Measurements from ENCODE around the gene MKNK2. TPM values are rescaled to one million over a fixed set of nuclear protein-coding genes. Genes with fewer than 3 reads are reported as not detected.
A peak's percentile ranks its signal among the peaks of the same experiment; 100 is the strongest.

The MKNK2 gene
- polyA plus RNA-seq, 3 donors, result 16.9 to 333 (median 21.8) TPM

DNA sequence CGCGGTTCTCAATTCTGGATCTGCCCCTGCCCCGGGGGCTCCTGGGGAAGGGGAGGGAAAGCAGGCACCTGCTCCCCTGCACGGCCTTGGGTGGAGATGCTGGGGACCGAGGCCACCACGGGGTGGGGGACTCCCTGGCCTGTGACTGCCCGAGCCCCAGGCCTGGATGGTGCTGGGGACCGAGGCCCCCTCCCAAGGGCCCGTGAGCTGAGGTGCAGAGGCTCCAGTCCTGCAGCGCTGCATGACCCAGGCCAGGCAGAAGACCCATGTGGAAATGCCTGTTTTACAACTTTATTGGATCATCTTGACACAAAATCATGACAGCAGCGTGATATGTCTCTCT is 49.6 kb upstream of the MKNK2 start:
- Histone ChIP-seq H3K79me2 (ENCODE audit: insufficient read depth, low read length) (peaks cover 30% of the 10 kb centered on the region), H3K36me3 (replicated peaks in 1 of 2; ENCODE audit: control insufficient read depth in 1 of 2, insufficient read depth in 2 of 2, low read length in 2 of 2) (peaks cover 44 to 59% of the 10 kb centered on the region in 2 donors), H3K27ac (ENCODE audit: low read depth in 1 of 2, low read length in 2 of 2) (no peak overlapping the region), H3K9me3 (replicated peaks in 1 of 2; ENCODE audit: control insufficient read depth in 1 of 2, insufficient read depth in 1 of 2, low read length in 2 of 2) (peaks cover 3 to 9% of the 10 kb centered on the region in 2 donors), H3K4me2 (replicated peaks; ENCODE audit: extremely low read depth, low read length, poor library complexity, severe bottlenecking) (no peak overlapping the region), H3K27me3 (ENCODE audit: control insufficient read depth in 2 of 2, insufficient read depth in 2 of 2, low read length in 2 of 2) (no peaks in the 10 kb centered on the region), H4K20me1 (ENCODE audit: insufficient read depth, low read length) (peaks cover 65% of the 10 kb centered on the region), H2AFZ (ENCODE audit: insufficient read depth, low read depth, low read length, poor library complexity, severe bottlenecking) (no peak overlapping the region), H3K9ac (ENCODE audit: insufficient read depth, low read length, poor library complexity, severe bottlenecking) (no peak overlapping the region), H3K4me3 (replicated peaks in 1 of 3; ENCODE audit: low read depth in 2 of 3, low read length in 3 of 3) (no peak overlapping the region), H3K4me1 (ENCODE audit: control insufficient read depth in 1 of 2, insufficient read depth in 2 of 2, low read length in 2 of 2) (peaks cover 11 to 12% of the 10 kb centered on the region in 2 donors)
- 98% methylated on average over 11 of the region's 11 CpGs for WGBS (ENCODE audit: insufficient coverage)
- TF ChIP-seq, protein P1, sequence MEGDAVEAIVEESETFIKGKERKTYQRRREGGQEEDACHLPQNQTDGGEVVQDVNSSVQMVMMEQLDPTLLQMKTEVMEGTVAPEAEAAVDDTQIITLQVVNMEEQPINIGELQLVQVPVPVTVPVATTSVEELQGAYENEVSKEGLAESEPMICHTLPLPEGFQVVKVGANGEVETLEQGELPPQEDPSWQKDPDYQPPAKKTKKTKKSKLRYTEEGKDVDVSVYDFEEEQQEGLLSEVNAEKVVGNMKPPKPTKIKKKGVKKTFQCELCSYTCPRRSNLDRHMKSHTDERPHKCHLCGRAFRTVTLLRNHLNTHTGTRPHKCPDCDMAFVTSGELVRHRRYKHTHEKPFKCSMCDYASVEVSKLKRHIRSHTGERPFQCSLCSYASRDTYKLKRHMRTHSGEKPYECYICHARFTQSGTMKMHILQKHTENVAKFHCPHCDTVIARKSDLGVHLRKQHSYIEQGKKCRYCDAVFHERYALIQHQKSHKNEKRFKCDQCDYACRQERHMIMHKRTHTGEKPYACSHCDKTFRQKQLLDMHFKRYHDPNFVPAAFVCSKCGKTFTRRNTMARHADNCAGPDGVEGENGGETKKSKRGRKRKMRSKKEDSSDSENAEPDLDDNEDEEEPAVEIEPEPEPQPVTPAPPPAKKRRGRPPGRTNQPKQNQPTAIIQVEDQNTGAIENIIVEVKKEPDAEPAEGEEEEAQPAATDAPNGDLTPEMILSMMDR (IDR thresholded peaks at IDR 0.05), result no peak
- H3K36me3 Mint-ChIP-seq, result peaks cover 43 to 64% of the 10 kb centered on the region in 2 donors
- H3K27ac Mint-ChIP-seq, result no peak overlapping the region
- intact Hi-C loops (cut with micrococcal nuclease), result no loop called here
- H3K4me3 Mint-ChIP-seq, result no peak overlapping the region
- no peak for DNase-seq
- peaks cover 0 to 2% (median 0%) of the 10 kb centered on the region in 3 donors for H3K27me3 Mint-ChIP-seq (ENCODE audit: low read depth in 3 of 3)
- H3K4me1 Mint-ChIP-seq, result peaks cover 9% of the 10 kb centered on the region
- H3K9me3 Mint-ChIP-seq, result peaks cover 3 to 9% (median 4%) of the 10 kb centered on the region in 7 donors

DNA sequence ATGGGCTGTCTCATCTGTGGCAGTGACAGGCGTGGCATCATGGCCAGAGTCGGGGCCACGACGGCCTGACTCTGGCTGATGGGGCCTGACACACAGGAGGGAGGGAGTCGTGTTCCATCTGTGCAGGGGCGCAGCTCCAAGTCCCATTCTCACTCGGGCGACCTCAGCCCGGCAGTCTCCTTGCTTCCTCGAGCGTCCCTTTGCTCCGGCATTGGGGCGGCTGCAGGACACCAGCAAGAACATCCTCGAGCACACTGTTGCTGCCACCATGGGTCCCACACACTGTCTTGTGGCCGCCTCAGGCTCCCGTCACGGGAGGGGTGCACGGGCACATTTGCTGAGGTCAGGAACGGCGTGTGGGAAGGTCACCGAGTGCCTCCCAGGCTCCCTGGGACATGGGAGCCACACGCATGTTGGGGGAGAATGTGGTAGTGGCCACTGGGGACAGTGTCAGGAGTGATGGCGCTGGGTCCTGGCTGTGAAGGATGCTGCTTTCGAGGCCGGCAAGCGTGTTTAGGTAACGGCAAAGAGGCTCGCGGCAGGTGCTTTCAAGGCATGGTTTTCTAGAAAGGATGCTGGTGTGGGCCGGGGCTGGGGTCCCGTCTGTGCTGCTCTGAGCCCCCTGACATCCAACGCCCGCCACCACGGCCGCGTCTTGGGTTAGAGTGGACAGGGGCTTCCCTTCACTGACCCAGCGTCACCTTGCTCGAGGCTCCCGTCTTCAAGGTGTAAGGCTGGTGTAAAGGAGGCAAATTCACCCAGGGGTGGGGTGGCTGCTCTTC is 49.1 kb upstream of the MKNK2 start:
- TF ChIP-seq, protein P1 (IDR thresholded peaks at IDR 0.05), result no peak
- Histone ChIP-seq H2AFZ (ENCODE audit: insufficient read depth, low read depth, low read length, poor library complexity, severe bottlenecking) (no peak overlapping the region), H3K9ac (ENCODE audit: insufficient read depth, low read length, poor library complexity, severe bottlenecking) (no peak overlapping the region), H3K9me3 (replicated peaks in 1 of 2; ENCODE audit: control insufficient read depth in 1 of 2, insufficient read depth in 1 of 2, low read length in 2 of 2) (peaks cover 0 to 4% of the 10 kb centered on the region in 2 donors), H3K4me1 (ENCODE audit: control insufficient read depth in 1 of 2, insufficient read depth in 2 of 2, low read length in 2 of 2) (peaks cover 14 to 17% of the 10 kb centered on the region in 2 donors), H3K36me3 (replicated peaks in 1 of 2; ENCODE audit: control insufficient read depth in 1 of 2, insufficient read depth in 2 of 2, low read length in 2 of 2) (peaks cover 39 to 54% of the 10 kb centered on the region in 2 donors), H3K27ac (ENCODE audit: low read depth in 1 of 2, low read length in 2 of 2) (no peak overlapping the region), H3K27me3 (ENCODE audit: control insufficient read depth in 2 of 2, insufficient read depth in 2 of 2, low read length in 2 of 2) (no peaks in the 10 kb centered on the region), H3K4me3 (replicated peaks in 1 of 3; ENCODE audit: low read depth in 2 of 3, low read length in 3 of 3) (no peak overlapping the region), H3K79me2 (ENCODE audit: insufficient read depth, low read length) (peaks cover 34% of the 10 kb centered on the region), H3K4me2 (replicated peaks; ENCODE audit: extremely low read depth, low read length, poor library complexity, severe bottlenecking) (no peak overlapping the region), H4K20me1 (ENCODE audit: insufficient read depth, low read length) (peaks cover 67% of the 10 kb centered on the region)
- H3K36me3 Mint-ChIP-seq, result peaks cover 38 to 60% of the 10 kb centered on the region in 2 donors
- intact Hi-C loops (cut with micrococcal nuclease), result loop anchor here (5.0 kb wide), 2 partner anchors 38 to 52 kb away; partner anchors contain the start of gene AP3D1 (in 1 of the 2)
- 96% methylated on average over 36 of the region's 39 CpGs for WGBS (ENCODE audit: insufficient coverage)
- peaks cover 9% of the 10 kb centered on the region for H3K4me1 Mint-ChIP-seq
- H3K9me3 Mint-ChIP-seq, result peaks cover 0 to 6% (median 0%) of the 10 kb centered on the region in 7 donors
- no peak for DNase-seq
- no peak overlapping the region for H3K4me3 Mint-ChIP-seq
- peaks cover 0 to 4% (median 0%) of the 10 kb centered on the region in 3 donors for H3K27me3 Mint-ChIP-seq (ENCODE audit: low read depth in 3 of 3)
- H3K27ac Mint-ChIP-seq, result peak overlapping the region in 2 of 7 donors; percentile 7 to 80

Data from CD14-positive monocyte (primary cell).